Right kidney (tissue), 1 donor: Measurements from ENCODE around the gene IMPA2.
"Not testable (repeated sequence)": the region's sequence is repeated elsewhere in the genome, so short reads cannot be mapped to it uniquely, and the experiment has no call there.

ENCODE experiments used
- DNase-seq: peaks from one replicate; pipeline ENCODE4 v3.0.0-alpha.2; 2016

IMPA2 gene

GRCh38 chr18:12072996-12073395 lies 91.7 kb downstream of the IMPA2 start:
- DNase-seq, result no peak

- no peak for DNase-seq
Measured at GRCh38 chr18:12074736-12075135, 93.4 kb downstream of the IMPA2 start.

GRCh38 chr18:12076424-12077140 lies 95.3 kb downstream of the IMPA2 start:
- peak; percentile 25 for DNase-seq

GRCh38 chr18:12077994-12078393 lies 96.7 kb downstream of the IMPA2 start:
- not testable (repeated sequence) for DNase-seq

- no peak for DNase-seq
Measured at GRCh38 chr18:12079491-12080237, 98.4 kb downstream of the IMPA2 start.
